Activated CD4-positive, alpha-beta T cell treated with anti-CD3 and anti-CD28 coated beads, Interleukin-2, Interleukin-4, amounts not matched to agents 100 ng/mL and 50 ng/mL, durations not matched to agents 16 hours and 8 hours (primary cell): ENCODE data around the gene FBXW4.

Experiments used
- DNase-seq: peaks from one replicate; pipeline ENCODE4 v3.0.0-alpha.2; 2020; ENCODE audit warnings: low spot score

Gene FBXW4, protein sequence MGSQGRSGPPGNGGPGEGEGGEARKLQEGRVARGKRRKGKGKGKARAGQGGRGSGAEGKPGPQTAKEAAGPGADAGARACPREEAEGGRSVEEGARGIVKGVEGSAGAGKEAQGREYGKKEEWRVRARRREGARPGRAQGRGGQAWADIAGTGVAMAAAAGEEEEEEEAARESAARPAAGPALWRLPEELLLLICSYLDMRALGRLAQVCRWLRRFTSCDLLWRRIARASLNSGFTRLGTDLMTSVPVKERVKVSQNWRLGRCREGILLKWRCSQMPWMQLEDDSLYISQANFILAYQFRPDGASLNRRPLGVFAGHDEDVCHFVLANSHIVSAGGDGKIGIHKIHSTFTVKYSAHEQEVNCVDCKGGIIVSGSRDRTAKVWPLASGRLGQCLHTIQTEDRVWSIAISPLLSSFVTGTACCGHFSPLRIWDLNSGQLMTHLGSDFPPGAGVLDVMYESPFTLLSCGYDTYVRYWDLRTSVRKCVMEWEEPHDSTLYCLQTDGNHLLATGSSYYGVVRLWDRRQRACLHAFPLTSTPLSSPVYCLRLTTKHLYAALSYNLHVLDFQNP

DNA sequence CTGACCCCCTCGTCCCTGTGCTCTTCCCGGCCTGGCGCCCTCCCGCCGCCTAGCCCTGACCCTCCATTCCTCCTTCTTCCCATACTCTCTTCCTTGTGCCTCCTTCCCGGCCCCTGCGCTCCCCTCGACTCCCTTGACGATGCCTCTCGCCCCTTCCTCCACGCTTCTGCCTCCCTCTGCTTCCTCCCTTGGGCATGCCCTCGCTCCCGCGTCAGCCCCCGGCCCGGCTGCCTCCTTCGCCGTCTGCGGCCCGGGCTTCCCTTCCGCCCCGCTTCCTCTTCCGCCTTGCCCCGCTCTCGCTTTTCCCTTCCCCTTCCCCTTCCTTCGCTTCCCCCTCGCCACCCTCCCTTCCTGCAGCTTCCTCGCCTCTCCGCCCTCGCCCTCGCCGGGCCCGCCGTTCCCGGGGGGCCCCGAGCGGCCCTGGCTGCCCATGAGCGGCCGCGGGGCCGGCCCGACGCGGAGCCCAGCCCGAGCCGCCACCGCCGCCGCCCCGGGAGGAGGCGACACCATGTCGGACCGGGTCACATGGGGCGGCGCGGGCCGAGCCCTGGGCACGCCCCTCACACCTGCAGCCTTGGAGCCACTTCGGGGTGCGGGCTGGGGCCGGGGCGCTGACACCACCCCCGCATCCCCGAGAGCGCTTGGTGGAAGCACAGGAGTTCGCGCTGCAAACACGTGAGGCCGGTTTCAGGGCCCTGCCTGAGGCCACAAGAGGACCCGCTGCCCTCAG lies at the start of gene FBXW4:
FBXW4 (minus strand) TSS at position 497 of the 730 bp plus-strand sequence; CDS start at position 432, 65 bp downstream.
- peak; percentile 62 for DNase-seq

DNA sequence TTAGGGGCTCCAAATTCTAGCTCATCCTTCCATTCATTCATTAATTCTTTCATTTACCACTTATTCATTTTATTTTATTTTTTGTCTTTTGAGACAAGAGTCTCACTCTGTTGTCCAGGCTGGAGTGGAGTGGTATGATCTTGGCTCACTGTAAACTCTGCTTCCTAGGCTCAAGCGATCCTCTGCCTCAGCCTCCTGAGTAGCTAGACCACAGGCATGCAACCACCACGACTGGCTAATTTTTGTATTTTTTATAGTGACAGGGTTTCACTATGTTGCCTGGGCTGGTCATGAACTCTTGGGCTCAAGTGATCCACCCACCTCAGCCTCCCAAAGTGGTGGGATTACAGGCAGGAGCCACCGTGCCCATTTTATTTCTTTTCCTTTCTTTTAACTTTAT lies 49.3 kb upstream of the FBXW4 start:
- no peak for DNase-seq

DNA sequence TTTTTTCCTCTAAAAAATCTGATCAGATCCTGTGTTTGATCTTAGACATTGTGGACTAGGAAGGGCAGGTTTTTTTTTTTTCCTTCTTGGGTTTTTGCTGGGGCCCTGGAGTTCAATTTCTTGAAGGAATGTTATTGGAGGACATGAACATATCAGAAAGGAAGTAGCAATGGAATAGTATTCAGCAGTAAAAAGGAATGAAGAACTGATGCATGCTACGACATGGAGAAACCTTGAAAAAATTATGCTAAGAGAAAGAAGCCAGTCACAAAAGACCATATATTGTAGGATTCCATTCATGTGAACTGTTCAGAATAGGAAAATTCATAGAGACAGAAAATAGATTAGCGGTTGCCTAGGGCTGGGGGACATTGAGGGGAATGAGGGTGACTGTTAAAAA lies 47.0 kb upstream of the FBXW4 start:
- DNase-seq: no peak

GRCh38 chr10:101736666-101737065 lies 41.7 kb upstream of the FBXW4 start:
- no peak for DNase-seq

GRCh38 chr10:101732096-101732495 lies 37.1 kb upstream of the FBXW4 start:
- DNase-seq: no peak

- DNase-seq: no peak
Observed at GRCh38 chr10:101726115-101726387, 31.1 kb upstream of the FBXW4 start.

DNA sequence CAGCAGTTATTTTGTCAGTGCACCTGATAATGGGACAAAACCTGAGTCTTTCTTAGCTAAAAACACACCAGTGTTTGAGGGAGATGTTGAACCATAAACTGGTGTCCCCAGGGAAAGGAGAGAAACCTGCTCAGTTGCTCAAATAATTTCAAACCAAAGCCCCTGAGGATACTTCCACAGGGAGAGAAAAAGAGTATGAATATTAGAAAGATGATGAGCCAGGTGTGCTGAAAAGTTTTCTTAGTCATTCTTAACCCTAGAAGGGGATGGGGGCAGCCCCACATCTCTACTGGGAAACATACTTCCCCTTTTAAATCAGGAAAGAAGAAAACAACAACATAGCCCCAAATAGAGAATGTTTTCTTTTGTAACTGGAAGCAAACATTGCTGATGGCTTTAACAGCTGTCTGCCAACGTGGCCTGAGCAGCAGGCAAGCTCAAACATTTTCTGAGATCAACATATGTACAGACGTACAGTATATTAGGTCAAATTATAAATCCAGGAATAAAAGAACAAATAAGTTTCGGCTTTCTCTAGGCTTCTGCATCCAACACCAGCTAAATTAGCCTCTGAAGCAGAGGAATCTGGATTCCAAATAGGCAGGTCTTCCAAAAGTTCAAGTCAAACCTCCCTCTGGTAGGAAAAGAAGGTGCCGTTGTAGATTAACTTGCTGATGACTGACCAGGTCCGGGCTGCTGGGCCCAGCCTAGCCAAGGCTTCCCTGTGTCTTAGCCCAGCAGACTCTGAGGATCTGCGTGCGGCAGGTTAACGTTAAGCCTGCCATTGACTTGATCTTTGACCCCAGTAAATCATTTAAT lies 30.5 kb upstream of the FBXW4 start:
- DNase-seq: no peak

- peak; percentile 55 for DNase-seq
Observed at GRCh38 chr10:101724446-101724845, 29.5 kb upstream of the FBXW4 start.

GRCh38 chr10:101723176-101723575 lies 28.2 kb upstream of the FBXW4 start:
- DNase-seq: no peak

DNA sequence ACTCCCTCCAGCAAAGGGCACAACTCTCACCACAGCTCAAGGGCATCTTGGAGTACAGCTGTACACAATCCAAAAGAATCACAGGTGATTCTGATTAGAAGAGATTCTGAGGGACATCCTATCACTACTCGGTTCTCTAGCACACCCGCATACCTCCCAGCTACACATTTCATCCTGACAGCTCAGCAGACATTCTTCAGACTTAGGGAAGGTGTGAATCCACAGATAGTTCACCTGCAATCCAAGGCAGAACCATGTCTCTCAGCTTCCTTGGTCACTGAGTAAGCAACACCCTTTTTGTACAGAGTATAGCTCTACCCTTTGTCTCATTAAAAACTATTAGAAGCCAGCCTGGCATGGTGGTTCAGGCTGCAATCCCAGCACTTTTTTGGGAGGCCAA lies 26.8 kb upstream of the FBXW4 start:
- DNase-seq: no peak

GRCh38 chr10:101720606-101721230 lies 25.7 kb upstream of the FBXW4 start:
- DNase-seq: no peak

- DNase-seq: no peak
Observed at GRCh38 chr10:101718690-101719275, 23.8 kb upstream of the FBXW4 start.

- DNase-seq: peak; percentile 75
Observed at GRCh38 chr10:101716891-101717659, 22.1 kb upstream of the FBXW4 start.

- DNase-seq: no peak
Observed at GRCh38 chr10:101712997-101713396, 18.0 kb upstream of the FBXW4 start.

GRCh38 chr10:101710793-101711192 lies 15.8 kb upstream of the FBXW4 start:
- DNase-seq: no peak

DNA sequence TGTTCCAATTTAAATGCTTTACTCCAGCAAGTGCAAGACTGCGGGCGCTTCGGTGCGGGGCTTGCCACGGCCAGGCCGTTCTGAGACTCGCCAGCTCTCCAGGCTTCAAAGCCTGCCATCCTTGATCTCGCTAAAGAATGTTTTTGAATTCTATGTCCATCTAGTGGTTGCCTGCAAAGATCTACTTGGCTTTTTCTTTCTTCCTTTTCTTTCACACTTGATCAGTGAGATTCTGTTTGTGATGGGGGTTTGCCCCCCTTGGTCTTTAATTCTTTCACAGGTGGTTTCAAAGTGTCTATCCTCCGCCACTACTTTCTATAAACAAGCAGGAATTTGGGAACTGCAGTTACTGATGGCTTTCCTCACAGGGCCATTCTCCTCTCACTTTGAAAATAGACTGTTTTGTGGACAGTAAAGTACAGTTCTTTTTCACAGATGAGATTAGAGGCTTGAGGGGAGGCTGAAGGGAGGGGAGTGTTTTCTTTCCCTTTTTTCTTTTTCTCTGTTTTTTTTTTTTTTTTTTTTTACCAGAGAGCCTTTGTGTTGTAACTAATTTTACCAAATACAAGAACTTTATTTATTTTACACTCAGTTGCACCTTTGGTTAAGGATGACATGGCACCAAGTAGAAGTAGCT lies 15.2 kb upstream of the FBXW4 start:
- DNase-seq: no peak

DNA sequence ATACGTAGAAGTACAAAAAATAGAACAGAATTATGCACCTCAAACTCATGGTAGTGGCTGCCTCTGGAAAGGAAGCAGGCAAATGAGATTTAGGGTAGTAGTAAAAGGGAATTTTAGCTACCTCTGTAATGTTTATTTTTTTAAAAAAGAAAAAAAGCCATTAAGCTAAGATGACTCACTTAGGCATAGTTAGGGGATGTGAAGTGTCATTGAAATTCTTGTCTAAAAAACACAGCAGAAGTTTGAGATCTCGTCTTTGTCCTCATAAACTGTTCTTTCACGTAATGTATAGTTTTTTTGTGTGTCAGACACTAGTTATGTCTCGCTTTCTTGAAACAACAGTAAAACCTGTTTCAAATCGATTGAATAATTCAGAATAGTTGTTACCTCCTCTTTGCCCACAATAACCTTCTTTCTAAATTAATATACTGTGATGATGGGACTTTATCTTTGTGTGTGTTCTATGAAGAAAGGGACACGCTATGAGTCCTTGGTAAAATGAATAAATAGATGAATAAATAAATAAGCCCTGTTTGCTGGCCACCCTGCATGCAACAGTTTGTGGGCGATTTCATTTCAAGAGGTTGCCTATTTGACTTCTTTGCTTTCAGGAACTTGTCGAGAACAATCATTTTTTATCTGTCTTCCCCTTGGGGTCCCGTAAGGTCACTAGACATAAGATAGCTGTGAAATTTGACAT lies 14.5 kb upstream of the FBXW4 start:
- DNase-seq: no peak

- no peak for DNase-seq
Observed at GRCh38 chr10:101708870-101709269, 13.9 kb upstream of the FBXW4 start.

DNA sequence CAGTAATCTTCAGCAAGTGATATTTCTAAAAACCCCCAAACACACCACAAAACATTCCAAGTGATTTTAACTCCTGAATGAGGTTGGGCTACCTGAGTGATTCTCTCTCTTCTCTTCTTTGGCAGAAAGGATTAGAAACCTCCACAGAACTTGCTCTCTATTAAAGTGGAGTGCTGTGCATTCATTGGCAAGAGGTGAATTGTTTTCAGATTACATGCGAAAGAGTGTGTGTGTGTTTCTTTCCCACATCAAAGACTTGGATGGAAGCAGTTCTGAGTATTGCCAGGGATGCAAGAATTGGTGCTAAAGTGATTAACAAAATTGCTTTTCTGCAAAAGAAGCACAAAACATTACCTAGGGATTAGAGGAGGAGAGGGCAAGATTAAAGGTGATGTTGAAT lies 13.1 kb upstream of the FBXW4 start:
- DNase-seq: peak; percentile 15

- DNase-seq: no peak
Observed at GRCh38 chr10:101704331-101704730, 9.4 kb upstream of the FBXW4 start.
